ENCODE results near the gene CALY.

CALY gene

GRCh38 chr10:133366130-133366478 lies 29.4 kb upstream of the CALY start:
- no peak for DNase-seq

GRCh38 chr10:133365461-133366129 lies 28.9 kb upstream of the CALY start:
- DNase-seq, result no peak

DNA sequence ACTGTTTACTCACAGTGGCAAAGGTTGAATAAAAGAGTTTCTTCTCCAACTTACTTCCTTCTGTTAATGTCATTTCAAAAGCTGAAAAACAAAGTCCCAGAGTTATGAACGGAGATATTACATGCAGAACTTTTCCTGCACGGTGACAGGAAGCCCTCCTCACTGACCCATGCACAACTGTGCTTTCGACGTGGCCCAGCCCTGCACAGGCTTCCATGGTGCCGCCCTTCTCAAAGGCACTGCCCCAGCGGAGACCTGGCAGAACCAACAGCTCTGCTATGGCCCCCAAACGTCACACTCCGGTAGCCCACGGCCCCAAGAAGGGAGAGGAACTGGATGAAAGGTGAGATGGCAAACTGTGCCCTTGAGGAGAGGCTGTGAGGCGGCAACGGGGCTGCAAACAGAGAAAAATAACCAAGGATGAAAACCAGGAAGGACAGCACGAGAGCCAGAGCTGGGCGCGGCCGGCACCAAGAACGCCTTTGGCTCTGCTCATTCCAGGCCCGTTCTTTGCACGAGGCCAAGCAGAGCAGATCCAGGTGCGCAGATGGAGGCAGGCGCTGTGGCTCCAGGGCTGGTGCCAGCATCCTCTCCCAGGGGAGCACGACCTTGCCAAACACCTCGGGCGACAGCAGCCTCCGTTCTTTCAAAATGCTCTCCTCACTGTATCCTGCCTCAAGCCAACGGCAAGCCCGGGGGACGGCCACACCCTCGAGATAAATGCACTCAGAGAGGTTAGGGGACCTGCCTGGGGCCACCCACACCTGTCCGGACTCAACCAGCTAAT lies 28.1 kb upstream of the CALY start:
- no peak for DNase-seq

DNA sequence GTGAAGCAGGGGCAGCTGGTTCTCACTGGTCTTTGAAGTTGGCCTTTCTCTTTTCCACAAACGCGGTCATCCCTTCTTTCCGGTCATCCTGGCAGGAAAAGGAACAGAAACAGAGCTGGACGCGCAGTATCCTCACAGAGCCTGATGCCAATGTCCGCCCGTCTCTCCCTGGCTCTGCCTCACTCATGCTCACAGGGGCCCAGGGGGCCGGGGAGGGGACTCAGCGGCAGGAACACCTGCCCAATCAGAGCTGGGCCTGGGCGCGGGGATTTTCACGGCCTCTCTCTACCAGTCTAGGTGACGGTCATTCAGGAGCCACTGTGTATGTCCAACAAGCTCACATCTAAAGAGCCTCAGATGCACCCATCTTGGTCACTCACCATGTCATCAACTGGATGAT lies 26.1 kb upstream of the CALY start:
- no peak for DNase-seq

DNA sequence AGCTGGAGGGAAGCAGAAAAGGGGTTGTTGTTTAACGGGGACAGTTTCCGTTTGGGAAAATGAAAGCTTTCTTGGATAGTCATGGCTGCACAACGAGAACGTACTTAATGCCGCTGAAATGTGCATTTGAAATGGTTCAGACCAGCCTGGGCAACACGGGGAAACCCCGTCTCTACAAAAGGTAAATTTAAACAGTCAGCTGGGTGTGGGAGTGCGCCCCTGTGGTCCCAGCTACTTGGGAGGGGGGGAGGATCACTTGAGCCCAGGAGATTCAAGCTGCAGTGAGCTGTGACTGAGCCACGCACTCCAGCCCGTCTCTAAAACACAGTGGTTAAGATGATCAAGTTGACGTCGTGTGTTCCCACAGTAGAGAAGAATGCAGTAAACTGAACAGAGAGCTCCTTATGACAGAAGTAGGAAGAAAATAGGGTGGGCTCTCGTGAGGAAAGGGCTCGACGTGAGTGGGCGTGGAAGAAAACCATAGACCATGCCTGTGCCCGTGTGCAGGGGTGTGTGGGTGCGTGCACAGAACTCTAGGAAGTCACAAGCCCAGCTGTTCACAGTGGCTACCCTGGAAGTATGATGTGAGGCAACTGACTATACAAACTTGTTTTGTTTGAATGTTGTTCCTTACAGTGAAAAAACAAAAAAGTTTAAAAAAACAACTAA lies 25.2 kb upstream of the CALY start:
- DNase-seq, result no peak

DNA sequence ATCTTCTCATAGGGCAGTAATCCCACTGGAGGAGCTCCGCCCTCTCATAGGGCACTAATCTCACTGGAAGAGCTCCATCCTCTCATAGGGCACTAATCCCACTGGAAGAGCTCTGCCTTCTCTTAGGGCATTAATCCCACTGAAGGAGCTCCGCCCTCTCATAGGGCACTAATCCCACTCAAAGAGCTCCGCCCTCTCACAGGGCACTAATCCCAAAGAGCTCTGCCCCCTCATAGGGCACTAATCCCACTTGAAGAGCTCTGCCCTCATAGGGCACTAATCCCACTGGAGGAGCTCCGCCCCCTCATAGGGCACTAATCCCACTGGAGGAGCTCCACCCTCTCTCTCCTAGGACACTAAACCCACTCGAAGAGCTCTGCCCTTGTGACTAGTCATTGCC lies 24.5 kb upstream of the CALY start:
- DNase-seq, result no peak

DNA sequence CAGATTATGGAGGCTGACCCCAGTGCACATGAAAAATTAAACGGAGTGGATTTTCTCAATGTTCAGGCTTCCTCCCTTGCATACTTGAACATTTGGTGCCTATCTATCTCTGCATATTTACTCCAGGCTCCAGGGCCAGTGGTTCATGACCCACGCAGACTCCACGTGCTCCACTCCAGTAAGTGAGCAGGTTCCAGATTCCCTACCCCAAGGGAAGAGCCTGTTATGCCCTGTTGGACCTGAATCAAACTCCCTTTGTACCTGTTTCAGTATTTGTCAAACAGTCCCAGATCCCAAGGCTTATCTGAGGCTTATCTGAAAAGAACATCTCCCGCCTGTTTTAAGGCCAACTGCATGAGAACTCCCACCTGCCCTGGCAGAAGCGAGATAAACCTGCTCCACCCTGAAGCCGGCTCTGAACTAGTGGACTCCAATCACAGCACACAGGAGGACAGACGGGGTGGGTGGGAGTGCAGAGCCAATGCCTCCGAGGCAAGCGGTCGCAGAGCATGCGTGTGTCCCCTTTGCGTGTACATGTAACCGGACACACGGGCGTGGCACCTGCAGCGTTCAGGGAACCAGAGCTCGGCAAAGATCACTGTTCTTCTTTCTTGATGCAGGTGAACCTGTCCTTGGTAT lies 23.4 kb upstream of the CALY start:
- no peak for DNase-seq

DNA sequence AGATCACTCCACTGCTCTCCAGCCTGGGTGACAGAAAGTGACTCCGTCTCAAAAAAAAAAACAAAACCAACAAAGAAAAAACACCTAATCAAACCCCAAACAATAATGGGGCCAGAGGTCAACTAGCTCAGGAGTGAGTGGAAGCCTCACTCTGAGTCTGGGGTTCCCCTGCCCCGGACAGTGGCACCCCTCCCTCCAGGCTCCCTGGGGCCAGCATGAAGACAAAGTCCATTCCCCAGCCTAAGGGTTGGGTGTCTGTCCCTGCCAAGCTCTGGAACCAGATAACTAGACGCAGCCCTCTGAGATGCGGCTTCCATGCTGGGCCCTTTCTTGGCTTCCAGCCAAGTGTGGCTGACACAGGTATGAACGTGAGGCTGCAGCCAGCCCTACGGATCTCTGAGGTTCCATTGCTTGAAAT lies 22.9 kb upstream of the CALY start:
- no peak for DNase-seq

- DNase-seq, result no peak
These were observed 22.2 kb upstream of the CALY start for GRCh38 chr10:133358925-133359310.

DNA sequence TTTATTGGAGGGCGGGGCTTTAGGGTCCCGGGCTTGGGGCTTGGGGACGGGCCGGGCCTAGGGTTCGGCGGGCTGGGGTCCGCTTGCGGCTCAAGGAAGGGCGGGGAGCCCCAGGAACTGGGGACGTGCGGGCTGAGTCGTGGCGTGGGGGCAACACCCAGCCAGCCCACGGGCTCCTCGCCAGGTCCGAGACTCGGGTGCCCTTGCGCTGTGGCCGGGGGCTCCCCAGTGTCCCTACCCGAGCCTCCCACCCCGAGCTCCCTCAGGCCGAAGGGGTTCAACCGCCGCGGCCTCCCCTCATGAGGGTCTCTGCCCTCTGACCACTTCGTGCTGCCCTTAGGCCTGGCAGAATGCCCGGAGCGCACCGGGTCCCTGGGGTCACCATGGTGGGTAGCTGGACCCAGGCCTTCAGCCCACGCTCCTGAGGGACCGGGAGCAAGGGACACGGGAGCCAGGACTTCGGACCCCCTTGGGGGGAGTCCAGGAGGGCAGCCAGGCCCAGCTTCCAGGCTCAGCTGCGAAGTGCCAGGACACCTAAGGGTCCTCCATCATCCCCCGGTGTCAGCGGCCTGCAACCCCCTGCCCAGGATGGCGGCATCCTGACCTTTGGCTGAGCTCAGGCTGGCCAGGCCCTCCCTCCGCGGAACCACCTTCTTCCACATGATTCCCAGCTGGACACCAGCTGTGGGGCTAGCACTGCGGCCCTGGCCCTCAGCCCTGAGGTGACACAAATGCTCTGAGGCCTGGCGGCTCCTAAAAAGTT lies 21.6 kb upstream of the CALY start:
- no peak for DNase-seq

DNA sequence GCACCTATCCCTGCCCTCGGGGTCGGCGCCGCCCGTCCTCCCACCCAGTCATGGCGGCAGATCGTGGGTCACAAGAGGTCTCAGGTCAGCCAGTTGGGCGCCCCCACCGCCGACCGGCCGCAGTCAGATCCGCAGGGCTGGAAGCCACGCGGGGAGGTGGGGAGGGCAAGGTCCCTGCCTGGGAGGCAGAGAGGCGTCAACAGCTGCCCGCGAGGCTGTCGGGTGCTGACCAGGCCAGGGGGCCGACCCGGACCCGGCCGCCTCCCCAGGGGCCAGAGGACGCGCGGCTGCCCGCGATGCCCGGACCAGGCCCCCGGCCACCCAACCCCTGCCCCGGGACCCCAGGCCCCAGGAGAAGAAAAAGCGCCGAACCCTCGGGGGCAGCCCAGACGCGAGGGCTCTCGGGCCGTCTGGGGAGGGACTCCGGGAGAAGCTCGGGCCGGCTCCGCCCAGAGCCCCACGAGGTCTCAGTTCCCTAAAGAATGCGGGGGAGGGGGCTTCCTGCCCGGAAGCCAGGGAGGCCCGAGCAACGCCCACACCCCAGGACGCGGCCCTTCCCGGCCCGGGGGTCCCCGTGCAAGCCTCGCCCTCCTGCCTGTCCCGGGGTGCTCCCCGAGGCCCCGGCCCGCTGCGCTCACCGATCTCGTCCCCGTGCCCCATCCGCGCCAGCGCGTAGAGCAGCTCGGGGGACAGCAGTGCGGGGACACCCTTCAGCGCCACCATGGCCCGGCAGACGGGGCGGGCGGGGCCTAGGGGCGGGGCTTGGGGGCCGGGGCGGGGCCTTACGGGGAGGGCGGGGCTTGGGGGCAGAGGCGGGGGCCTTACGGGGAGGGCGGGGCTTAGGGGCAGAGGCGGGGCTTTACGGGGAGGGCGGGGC lies 20.8 kb upstream of the CALY start, which contains the start of gene FUOM:
TSS of gene FUOM (minus strand) at position 735 of the 877 bp plus-strand sequence. CDS start at position 723, 12 bp downstream.
- DNase-seq, result no peak

DNA sequence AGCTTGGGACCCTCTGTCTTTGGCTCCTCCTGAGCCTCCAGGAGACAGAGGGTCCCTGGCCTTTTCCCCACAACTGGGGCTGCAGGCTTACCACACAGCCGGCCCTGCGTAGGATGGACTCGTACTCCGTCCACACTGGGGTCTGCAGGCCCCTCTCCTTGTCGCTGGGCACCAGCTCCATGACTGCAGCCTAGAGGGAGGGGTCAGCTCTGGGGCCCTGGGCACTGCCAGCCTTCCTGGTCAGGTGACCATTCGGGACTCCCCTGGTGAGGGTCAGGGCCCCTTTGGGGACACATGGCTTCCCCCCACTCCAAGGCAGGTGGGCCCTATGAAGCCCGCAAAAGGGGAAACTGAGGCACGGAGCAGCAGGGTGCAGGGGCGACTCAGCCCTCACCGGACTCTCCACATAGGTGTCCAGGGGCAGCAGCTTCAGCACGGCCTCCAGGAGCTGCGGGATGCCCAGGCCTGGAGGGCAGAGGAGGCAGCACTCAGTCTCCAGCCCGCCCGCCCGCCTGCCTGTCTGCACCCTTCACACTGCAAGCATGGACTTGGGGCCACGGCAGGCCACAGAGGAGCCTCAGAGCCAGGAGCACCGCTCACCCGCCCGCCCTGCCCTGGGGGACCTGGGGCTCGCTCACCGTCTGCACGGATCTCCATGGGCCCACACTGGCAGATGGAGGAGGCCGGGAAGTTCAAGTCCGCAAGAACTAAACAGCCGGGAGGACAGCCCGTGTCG lies 20.0 kb upstream of the CALY start:
- DNase-seq, result no peak

DNA sequence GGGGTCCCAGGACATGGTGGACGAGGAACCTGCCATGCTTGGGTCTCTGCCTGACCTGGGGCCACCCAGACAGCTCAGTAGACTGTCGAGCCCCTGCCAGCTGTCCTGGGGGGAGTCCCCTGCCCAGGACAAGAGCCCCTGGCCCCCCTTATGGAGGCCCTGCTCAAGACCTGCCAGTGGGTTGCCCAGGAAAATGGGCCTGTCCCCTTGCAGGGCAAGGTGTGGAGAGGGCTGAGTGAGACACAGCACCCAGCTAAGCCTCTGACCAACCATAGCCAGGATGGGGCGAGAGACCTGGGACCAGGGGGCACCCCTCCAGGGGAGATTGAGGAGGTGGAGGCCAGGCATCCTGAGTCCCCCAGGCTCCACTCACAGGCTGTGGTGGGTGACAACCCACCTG lies 19.3 kb upstream of the CALY start:
- DNase-seq, result no peak

- no peak for DNase-seq
These were observed 18.6 kb upstream of the CALY start for GRCh38 chr10:133355266-133355665.

DNA sequence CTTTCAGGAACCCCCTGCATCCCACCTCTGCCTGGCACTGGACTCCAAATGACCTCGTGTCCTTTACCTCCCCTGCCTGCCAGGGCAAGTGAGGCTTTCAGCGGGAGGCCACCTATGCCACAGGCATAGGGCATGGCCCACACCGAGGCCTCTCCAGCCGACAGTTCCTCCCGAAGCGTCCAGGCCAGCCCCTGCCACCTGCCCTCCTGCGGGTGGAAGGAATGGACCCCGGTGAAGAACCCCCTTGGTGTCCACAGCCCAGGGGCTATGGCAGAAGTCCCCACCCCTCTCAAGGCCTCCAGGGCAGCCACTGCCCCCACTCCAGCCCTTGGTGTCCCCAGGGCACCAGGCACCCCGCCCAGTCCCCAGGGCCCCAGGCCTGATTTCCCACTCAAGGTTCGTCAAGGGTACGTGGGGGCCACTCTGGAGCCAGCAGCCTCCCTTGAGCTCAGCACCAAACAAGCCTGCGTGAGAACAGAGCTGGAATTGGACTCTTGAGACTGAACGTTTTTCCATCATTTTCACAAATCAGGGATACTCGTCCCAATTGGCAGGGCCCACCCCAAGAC lies 18.1 kb upstream of the CALY start:
- no peak for DNase-seq

DNA sequence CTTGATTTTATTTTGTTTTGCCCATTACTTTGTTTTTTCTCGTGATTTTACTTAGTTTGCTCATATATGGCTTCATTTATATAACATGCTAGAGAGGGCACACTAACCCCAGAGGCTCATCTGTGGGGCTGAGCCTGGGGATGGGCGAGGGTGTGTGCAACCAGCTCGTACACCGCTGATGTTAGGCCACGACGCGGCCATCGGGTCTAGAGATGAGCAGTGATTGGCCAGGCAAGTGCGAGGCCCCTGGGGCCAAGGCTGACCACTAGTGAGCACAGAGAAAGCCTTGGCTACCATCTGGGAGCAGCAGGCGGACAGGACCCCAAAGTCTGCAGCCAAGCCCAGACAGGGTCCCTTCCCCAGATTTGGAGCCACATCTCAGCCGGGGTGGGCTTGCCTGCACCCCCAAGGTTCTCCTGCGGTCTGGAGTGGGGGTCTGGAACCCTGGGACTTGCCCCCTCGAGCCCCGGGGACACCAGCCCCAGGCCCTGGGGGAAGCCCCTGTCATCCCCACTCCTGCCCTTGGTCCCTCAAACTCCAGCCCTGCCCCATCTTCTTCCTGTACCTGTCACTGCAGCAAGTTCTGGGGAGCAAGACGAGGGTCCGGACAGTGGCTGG lies 17.4 kb upstream of the CALY start:
- no peak for DNase-seq

GRCh38 chr10:133353202-133353959 lies 16.7 kb upstream of the CALY start:
- DNase-seq, result no peak

- no peak for DNase-seq
These were observed 15.0 kb upstream of the CALY start for GRCh38 chr10:133351408-133352318.
